Calu3 (cell line): ENCODE results near the gene BMP7. TPM values are rescaled to one million over a fixed set of nuclear protein-coding genes. Genes with fewer than 3 reads are reported as not detected.

Source experiments
- BruUV-seq: library from RNA; stranded (reverse); fragments of 400-500 nt; replicated peaks from 2 replicates; lab custom pipeline; 2021; lab: Mats Ljungman, UMichigan
- CTCF ChIA-PET: fragments of 300-600 bp; sonication (Branson Sonifier 250); formaldehyde crosslinking; loops from one replicate; lab custom pipeline; 2022; ENCODE audit warnings: antibody characterized with exemption; lab: Charles Lee
- DNase-seq: peaks from one replicate; pipeline ENCODE4 v3.0.0; 2022
- H3K27ac Mint-ChIP-seq: one replicate; pipeline ENCODE4 v1.8.0; 2022; ENCODE audit warnings: mixed read lengths; ENCODE audit not compliant: unreplicated experiment
- H3K27me3 Mint-ChIP-seq: one replicate; pipeline ENCODE4 v1.8.0; 2022; ENCODE audit warnings: mixed read lengths; ENCODE audit not compliant: unreplicated experiment
- H3K36me3 Mint-ChIP-seq: one replicate; pipeline ENCODE4 v1.8.0; 2022; ENCODE audit warnings: mild to moderate bottlenecking, moderate library complexity, mixed read lengths; ENCODE audit not compliant: insufficient read depth, unreplicated experiment
- H3K4me1 Mint-ChIP-seq: one replicate; pipeline ENCODE4 v1.8.0; 2022; ENCODE audit warnings: mild to moderate bottlenecking, low read depth, mixed read lengths; ENCODE audit not compliant: unreplicated experiment
- H3K4me3 Mint-ChIP-seq: one replicate; pipeline ENCODE4 v1.8.0; 2022; ENCODE audit warnings: mild to moderate bottlenecking, low read depth, moderate library complexity, mixed read lengths; ENCODE audit not compliant: unreplicated experiment
- H3K9me3 Mint-ChIP-seq: one replicate; pipeline ENCODE4 v1.8.0; 2022; ENCODE audit warnings: low read depth, mixed read lengths; ENCODE audit not compliant: unreplicated experiment
- intact Hi-C: fragments of 100-400 bp; cut with micrococcal nuclease; formaldehyde crosslinking; loops from one replicate; pipeline ENCODE4 v1.10.0; 2022; ENCODE audit not compliant: unreplicated experiment
- total RNA-seq: library from RNA; stranded (reverse); gene quantifications from 2 replicates; pipeline ENCODE4 v1.2.3, GENCODE V29; 2022
- TF ChIP-seq, protein P1 (sequence below): fragments of 200-600 bp; IDR thresholded peaks from one replicate; pipeline ENCODE4 v1.8.0; 2022; ENCODE audit warnings: antibody characterized with exemption; ENCODE audit not compliant: unreplicated experiment

Gene BMP7
- total RNA-seq, 1 experiment from 2014 or later, result not detected

DNA sequence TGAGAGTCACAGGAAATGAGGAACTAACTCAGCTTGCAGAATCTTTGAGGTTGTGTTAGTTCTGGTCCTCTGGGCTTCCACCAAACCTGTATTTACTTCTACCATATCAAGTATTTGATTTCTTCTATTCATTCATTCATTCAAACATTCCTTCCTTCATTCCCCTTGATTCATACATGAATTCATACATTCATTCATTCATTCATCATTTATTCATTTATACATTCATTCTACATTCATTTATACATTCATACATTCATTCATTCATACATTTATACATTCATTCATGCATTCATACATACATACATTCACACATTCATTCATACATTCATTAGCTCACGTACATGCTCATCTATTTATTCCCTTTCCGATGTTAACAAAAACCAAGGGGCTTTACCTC is 120.3 kb downstream of the BMP7 start:
- DNase-seq, result no peak
- no TSS peak for BruUV-seq
- TF ChIP-seq, protein P1, sequence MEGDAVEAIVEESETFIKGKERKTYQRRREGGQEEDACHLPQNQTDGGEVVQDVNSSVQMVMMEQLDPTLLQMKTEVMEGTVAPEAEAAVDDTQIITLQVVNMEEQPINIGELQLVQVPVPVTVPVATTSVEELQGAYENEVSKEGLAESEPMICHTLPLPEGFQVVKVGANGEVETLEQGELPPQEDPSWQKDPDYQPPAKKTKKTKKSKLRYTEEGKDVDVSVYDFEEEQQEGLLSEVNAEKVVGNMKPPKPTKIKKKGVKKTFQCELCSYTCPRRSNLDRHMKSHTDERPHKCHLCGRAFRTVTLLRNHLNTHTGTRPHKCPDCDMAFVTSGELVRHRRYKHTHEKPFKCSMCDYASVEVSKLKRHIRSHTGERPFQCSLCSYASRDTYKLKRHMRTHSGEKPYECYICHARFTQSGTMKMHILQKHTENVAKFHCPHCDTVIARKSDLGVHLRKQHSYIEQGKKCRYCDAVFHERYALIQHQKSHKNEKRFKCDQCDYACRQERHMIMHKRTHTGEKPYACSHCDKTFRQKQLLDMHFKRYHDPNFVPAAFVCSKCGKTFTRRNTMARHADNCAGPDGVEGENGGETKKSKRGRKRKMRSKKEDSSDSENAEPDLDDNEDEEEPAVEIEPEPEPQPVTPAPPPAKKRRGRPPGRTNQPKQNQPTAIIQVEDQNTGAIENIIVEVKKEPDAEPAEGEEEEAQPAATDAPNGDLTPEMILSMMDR, result no peak
- CTCF ChIA-PET, result no interaction called here
- no peaks in the 10 kb centered on the region for H3K9me3 Mint-ChIP-seq
- intact Hi-C loops, result no loop called here
- no peak overlapping the region for H3K4me3 Mint-ChIP-seq
- H3K27ac Mint-ChIP-seq, result no peak overlapping the region
- peaks cover 4% of the 10 kb centered on the region for H3K36me3 Mint-ChIP-seq
- no peaks in the 10 kb centered on the region for H3K4me1 Mint-ChIP-seq
- H3K27me3 Mint-ChIP-seq, result peaks cover 100% of the 10 kb centered on the region

DNA sequence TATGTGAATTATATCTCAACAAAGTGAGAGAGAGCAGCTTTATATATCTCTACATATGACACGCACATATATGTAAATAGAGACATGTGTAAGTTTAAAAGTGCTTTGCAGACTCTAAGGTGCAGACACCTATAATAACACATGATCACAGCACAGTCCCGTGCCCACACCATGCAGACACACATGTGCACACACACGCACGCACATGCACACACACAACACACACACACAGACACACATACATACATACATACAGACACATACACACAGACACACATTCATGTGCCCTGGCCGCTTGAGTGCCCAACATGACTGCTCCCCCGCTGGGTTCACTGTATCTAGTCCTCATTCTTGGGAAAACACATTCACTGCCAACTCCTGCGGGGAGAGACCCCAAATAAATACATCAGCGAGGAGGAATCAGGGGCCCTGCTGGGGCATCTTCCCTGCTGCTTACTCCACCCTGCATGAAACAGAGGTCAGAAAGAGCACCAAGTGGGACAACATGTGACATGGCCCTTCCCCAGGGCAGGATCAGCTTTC is 121.3 kb downstream of the BMP7 start:
- DNase-seq, result no peak
- CTCF ChIA-PET, result no interaction called here
- H3K36me3 Mint-ChIP-seq, result peaks cover 4% of the 10 kb centered on the region
- H3K4me1 Mint-ChIP-seq, result no peaks in the 10 kb centered on the region
- no peak overlapping the region for H3K27ac Mint-ChIP-seq
- H3K27me3 Mint-ChIP-seq, result peaks cover 100% of the 10 kb centered on the region
- TF ChIP-seq, protein P1, result no peak
- intact Hi-C loops, result no loop called here
- no peaks in the 10 kb centered on the region for H3K9me3 Mint-ChIP-seq
- no peak overlapping the region for H3K4me3 Mint-ChIP-seq
- BruUV-seq, result no TSS peak

DNA sequence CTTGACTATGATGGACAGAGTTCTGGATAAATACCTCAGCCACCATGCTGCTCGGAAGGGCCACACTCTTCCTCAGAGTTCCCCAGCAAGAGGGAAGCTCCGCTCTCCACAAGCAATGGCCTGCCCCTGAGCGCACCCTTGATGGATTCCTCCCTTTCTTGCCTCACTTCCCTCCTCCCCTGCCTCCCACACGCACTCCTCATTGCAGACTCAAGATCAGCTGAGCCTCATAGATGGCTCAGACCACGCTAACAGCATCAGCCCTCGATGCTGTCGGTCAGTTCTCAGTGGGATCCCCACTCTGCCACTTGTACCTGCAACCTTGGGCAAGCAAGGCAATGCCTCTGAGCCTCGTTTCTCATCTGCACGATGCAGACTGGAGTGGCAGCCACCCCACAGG is 123.3 kb downstream of the BMP7 start:
- H3K9me3 Mint-ChIP-seq, result no peaks in the 10 kb centered on the region
- intact Hi-C loops, result no loop called here
- no TSS peak for BruUV-seq
- TF ChIP-seq, protein P1, result no peak
- no peaks in the 10 kb centered on the region for H3K4me1 Mint-ChIP-seq
- H3K36me3 Mint-ChIP-seq, result peaks cover 4% of the 10 kb centered on the region
- H3K4me3 Mint-ChIP-seq, result no peak overlapping the region
- no peak overlapping the region for H3K27ac Mint-ChIP-seq
- H3K27me3 Mint-ChIP-seq, result peaks cover 100% of the 10 kb centered on the region
- CTCF ChIA-PET, result no interaction called here
- DNase-seq, result no peak

DNA sequence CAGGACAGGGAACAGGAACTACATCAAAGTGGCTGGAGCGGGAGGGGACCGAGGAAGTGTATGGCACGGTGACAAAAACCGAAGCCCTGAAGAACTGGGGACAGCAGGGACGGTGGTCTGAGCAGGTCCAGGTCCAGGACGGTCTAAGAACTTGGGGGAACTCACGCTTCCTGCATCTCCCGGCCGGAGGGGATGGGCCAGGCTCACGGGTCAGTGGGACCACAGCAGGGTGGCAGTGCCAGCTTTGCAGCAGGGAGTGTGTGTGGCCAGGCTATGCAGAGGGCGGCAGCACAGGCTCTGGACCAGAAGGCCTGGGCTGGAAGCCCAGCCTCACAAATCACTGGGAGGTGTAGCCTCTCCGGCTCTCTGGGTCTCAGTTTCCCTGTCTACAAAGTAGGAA is 123.8 kb downstream of the BMP7 start:
- Mint-ChIP-seq H3K27me3 (peaks cover 100% of the 10 kb centered on the region), H3K9me3 (no peaks in the 10 kb centered on the region), H3K4me1 (no peaks in the 10 kb centered on the region), H3K27ac (no peak overlapping the region), H3K36me3 (peaks cover 4% of the 10 kb centered on the region), H3K4me3 (no peak overlapping the region)
- TF ChIP-seq, protein P1, result no peak
- intact Hi-C loops, result no loop called here
- DNase-seq, result no peak
- CTCF ChIA-PET, result no interaction called here
- no TSS peak for BruUV-seq
